Measurements from ENCODE around the gene OR52E4. TPM values are rescaled to one million over a fixed set of nuclear protein-coding genes. Genes with fewer than 3 reads are reported as not detected.

OR52E4 gene
- total RNA-seq, 1 experiment from 2014 or later = not detected

GRCh38 chr11:5847711-5848110, 32.7 kb upstream of the OR52E4 start:
- TF ChIP-seq EZH2 (IDR thresholded peaks at IDR 0.05; ENCODE audit: borderline replicate concordance, low read depth, low read length, poor library complexity, severe bottlenecking) = no peak
- no peak for TF ChIP-seq CTCF (conservative IDR thresholded peaks at IDR 0.05; ENCODE audit: low read depth, low read length)
- H3K4me1 ChIP-seq (ENCODE audit: insufficient read depth, low read length, poor library complexity, severe bottlenecking) = no peaks in the 10 kb centered on the region
- BruUV-seq (replicated peaks) = no TSS peak
- no peaks in the 10 kb centered on the region for H3K27me3 ChIP-seq (replicated peaks; ENCODE audit: insufficient read depth, low read depth, low read length, poor library complexity)
- intact Hi-C loops (cut with micrococcal nuclease; ENCODE audit: unreplicated experiment) = no loop called here
- DNase-seq (ENCODE audit: low spot score) = no peak
- no peaks in the 10 kb centered on the region for H3K9me3 ChIP-seq (ENCODE audit: low read depth, low read length, poor library complexity, severe bottlenecking)
- CTCF ChIA-PET = no interaction called here
- H3K36me3 ChIP-seq (ENCODE audit: insufficient read depth, low read length, poor library complexity, severe bottlenecking) = no peaks in the 10 kb centered on the region
- no peak overlapping the region for H3K27ac ChIP-seq (ENCODE audit: low read depth, low read length, poor library complexity, severe bottlenecking)
- POLR2A ChIA-PET (ENCODE audit: low non-redundant PET) = no interaction called here
- no peak overlapping the region for H3K4me3 ChIP-seq (ENCODE audit: low read depth, low read length, poor library complexity, severe bottlenecking)

- Histone ChIP-seq H3K4me3 (ENCODE audit: low read depth, low read length, poor library complexity, severe bottlenecking) (no peak overlapping the region), H3K27me3 (replicated peaks; ENCODE audit: insufficient read depth, low read depth, low read length, poor library complexity) (no peaks in the 10 kb centered on the region), H3K9me3 (ENCODE audit: low read depth, low read length, poor library complexity, severe bottlenecking) (no peaks in the 10 kb centered on the region), H3K27ac (ENCODE audit: low read depth, low read length, poor library complexity, severe bottlenecking) (no peak overlapping the region), H3K36me3 (ENCODE audit: insufficient read depth, low read length, poor library complexity, severe bottlenecking) (no peaks in the 10 kb centered on the region), H3K4me1 (ENCODE audit: insufficient read depth, low read length, poor library complexity, severe bottlenecking) (no peaks in the 10 kb centered on the region)
- BruUV-seq (replicated peaks) = no TSS peak
- CTCF ChIA-PET = no interaction called here
- intact Hi-C loops (cut with micrococcal nuclease; ENCODE audit: unreplicated experiment) = no loop called here
- POLR2A ChIA-PET (ENCODE audit: low non-redundant PET) = no interaction called here
- TF ChIP-seq EZH2 (IDR thresholded peaks at IDR 0.05; ENCODE audit: borderline replicate concordance, low read depth, low read length, poor library complexity, severe bottlenecking) (no peak), CTCF (conservative IDR thresholded peaks at IDR 0.05; ENCODE audit: low read depth, low read length) (no peak)
- no peak for DNase-seq (ENCODE audit: low spot score)
Measured at GRCh38 chr11:5851002-5851401, 29.4 kb upstream of the OR52E4 start.

DNA sequence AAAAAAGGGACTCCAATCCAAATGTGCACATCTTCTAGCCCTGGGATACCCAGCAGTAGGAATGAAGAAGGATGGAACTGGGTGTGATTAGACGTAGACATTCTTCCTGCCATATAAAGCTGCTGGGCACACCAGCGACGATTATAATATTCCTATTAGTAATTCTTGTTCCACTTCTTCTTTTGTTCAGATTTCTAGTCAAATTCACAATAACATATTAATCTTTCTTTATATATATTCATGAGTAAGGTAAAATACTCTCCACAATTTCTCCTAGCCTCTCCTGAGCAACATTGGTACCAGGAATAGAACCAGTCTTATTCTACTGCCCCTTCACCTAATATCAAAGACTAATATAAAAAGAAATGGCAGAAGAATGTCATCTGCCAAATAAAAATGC, 22.8 kb upstream of the OR52E4 start, which contains the start of gene OR52E8:
OR52E8 (minus strand) TSS at position 101 of the 400 bp plus-strand sequence; CDS start at position 101, 0 bp downstream.
- intact Hi-C loops (cut with micrococcal nuclease; ENCODE audit: unreplicated experiment) = no loop called here
- TF ChIP-seq CTCF (conservative IDR thresholded peaks at IDR 0.05; ENCODE audit: low read depth, low read length) (no peak), EZH2 (IDR thresholded peaks at IDR 0.05; ENCODE audit: borderline replicate concordance, low read depth, low read length, poor library complexity, severe bottlenecking) (no peak)
- no peak within 1 kb of the TSS for H3K27ac ChIP-seq (ENCODE audit: low read depth, low read length, poor library complexity, severe bottlenecking)
- H3K4me3 ChIP-seq (ENCODE audit: low read depth, low read length, poor library complexity, severe bottlenecking) = no peak within 1 kb of the TSS
- ChIA-PET POLR2A (ENCODE audit: low non-redundant PET) (no interaction called here), CTCF (no interaction called here)
- H3K27me3 ChIP-seq (replicated peaks; ENCODE audit: insufficient read depth, low read depth, low read length, poor library complexity) = no peaks in the 10 kb centered on the region
- H3K4me1 ChIP-seq (ENCODE audit: insufficient read depth, low read length, poor library complexity, severe bottlenecking) = no peaks in the 10 kb centered on the region
- no peak for DNase-seq (ENCODE audit: low spot score)
- no peaks in the 10 kb centered on the region for H3K36me3 ChIP-seq (ENCODE audit: insufficient read depth, low read length, poor library complexity, severe bottlenecking)
- H3K9me3 ChIP-seq (ENCODE audit: low read depth, low read length, poor library complexity, severe bottlenecking) = no peaks in the 10 kb centered on the region
- no TSS peak for BruUV-seq (replicated peaks)

Data from A673 (cell line).